Adrenal gland (tissue), 5 donors: ENCODE data around the gene SNAPC4.

Experiments used
- CTCF ChIP-seq, 6 experiments: fragments of 450-650 bp in 4 of 6; fragments of 200-600 bp in 2 of 6; sonication (generic) in 1 of 6; IDR thresholded peaks; 1 replicate in 5 of 6; 2 replicates in 1 of 6; pipeline versions ENCODE4 v1.5.1 to v1.8.0; 2016 to 2021; ENCODE audit warnings: antibody characterized with exemption in 6 of 6, mild to moderate bottlenecking in 2 of 6, moderate library complexity in 1 of 6
- POLR2A ChIP-seq, 2 donors: fragments of 450-650 bp; IDR thresholded peaks; one replicate each; pipeline ENCODE4 v1.6.1; 2017; ENCODE audit warnings: antibody characterized with exemption in 2 of 2, mild to moderate bottlenecking in 2 of 2, moderate library complexity in 1 of 2
- donor health status: DM: no; HTN: no; CAD: no.

- TF ChIP-seq CTCF (IDR thresholded peaks at IDR 0.05) (no peak), POLR2A (IDR thresholded peaks at IDR 0.05) (no peak)
Observed at GRCh38 chr9:136443687-136444086, 43.7 kb upstream of the SNAPC4 start.
